ENCODE results near the gene PHLDB2.

The PHLDB2 gene

GRCh38 chr3:111999484-112000324, 140.6 kb downstream of the PHLDB2 start:
- no peak for DNase-seq (ENCODE audit: low read depth)

GRCh38 chr3:112000367-112000771, 141.3 kb downstream of the PHLDB2 start:
- DNase-seq (ENCODE audit: low read depth): no peak

- DNase-seq (ENCODE audit: low read depth): no peak
Measured at GRCh38 chr3:112000966-112001365, 141.9 kb downstream of the PHLDB2 start.

- no peak for DNase-seq (ENCODE audit: low read depth)
Measured at GRCh38 chr3:112001526-112001925, 142.5 kb downstream of the PHLDB2 start.

- no peak for DNase-seq (ENCODE audit: low read depth)
Measured at GRCh38 chr3:112002096-112002971, 143.3 kb downstream of the PHLDB2 start.

- DNase-seq (ENCODE audit: low read depth): no peak
Measured at GRCh38 chr3:112003321-112004080, 144.4 kb downstream of the PHLDB2 start.

GRCh38 chr3:112004187-112004586, 145.1 kb downstream of the PHLDB2 start:
- no peak for DNase-seq (ENCODE audit: low read depth)

GRCh38 chr3:112004669-112005068, 145.6 kb downstream of the PHLDB2 start:
- no peak for DNase-seq (ENCODE audit: low read depth)

- DNase-seq (ENCODE audit: low read depth): no peak
Measured at GRCh38 chr3:112005091-112005672, 146.1 kb downstream of the PHLDB2 start.

GRCh38 chr3:112007633-112008032, 148.6 kb downstream of the PHLDB2 start:
- no peak for DNase-seq (ENCODE audit: low read depth)

GRCh38 chr3:112009670-112010069, 150.6 kb downstream of the PHLDB2 start:
- no peak for DNase-seq (ENCODE audit: low read depth)

- no peak for DNase-seq (ENCODE audit: low read depth)
Measured at GRCh38 chr3:112010636-112011035, 151.6 kb downstream of the PHLDB2 start.

- no peak for DNase-seq (ENCODE audit: low read depth)
Measured at GRCh38 chr3:112011376-112011940, 152.4 kb downstream of the PHLDB2 start.

GRCh38 chr3:112012205-112012992, 153.3 kb downstream of the PHLDB2 start:
- no peak for DNase-seq (ENCODE audit: low read depth)

GRCh38 chr3:112013058-112013783, 154.2 kb downstream of the PHLDB2 start:
- no peak for DNase-seq (ENCODE audit: low read depth)

- DNase-seq (ENCODE audit: low read depth): no peak
Measured at GRCh38 chr3:112013784-112014143, 154.7 kb downstream of the PHLDB2 start.

- no peak for DNase-seq (ENCODE audit: low read depth)
Measured at GRCh38 chr3:112017091-112017490, 158.0 kb downstream of the PHLDB2 start.

- no peak for DNase-seq (ENCODE audit: low read depth)
Measured at GRCh38 chr3:112018712-112019111, 159.6 kb downstream of the PHLDB2 start.

GRCh38 chr3:112019716-112020115, 160.7 kb downstream of the PHLDB2 start:
- DNase-seq (ENCODE audit: low read depth): no peak

GRCh38 chr3:112020674-112021085, 161.6 kb downstream of the PHLDB2 start:
- DNase-seq (ENCODE audit: low read depth): no peak
